AG04450 (cell line): ENCODE results near the gene PSME3. TPM values are rescaled to one million over a fixed set of nuclear protein-coding genes. Genes with fewer than 3 reads are reported as not detected.
"Not testable (repeated sequence)": the region's sequence is repeated elsewhere in the genome, so short reads cannot be mapped to it uniquely, and the experiment has no call there.

Source experiments
- CTCF ChIA-PET: fragments of 300-600, 350-600 bp; formaldehyde crosslinking; extraction: SDS; loops from one replicate; lab custom pipeline; 2022; ENCODE audit warnings: antibody characterized with exemption, inconsistent platforms; lab: Charles Lee
- POLR2A ChIA-PET: fragments of 350-600 bp; formaldehyde crosslinking; extraction: SDS; loops from one replicate; lab custom pipeline; 2021; ENCODE audit warnings: antibody characterized with exemption, inconsistent platforms; lab: Yijun Ruan, JAX
- DNase-seq: peaks from one replicate; pipeline ENCODE4 v3.0.0-alpha.2; 2011; ENCODE audit warnings: low read depth, low spot score
- H3K27ac ChIP-seq: one replicate; pipeline ENCODE4 v1.5.1; 2012; ENCODE audit warnings: low read depth, low read length, control low read depth
- H3K27me3 ChIP-seq: one replicate; pipeline ENCODE4 v1.6.0; 2012; ENCODE audit warnings: low read length; ENCODE audit not compliant: control insufficient read depth, insufficient read depth
- H3K4me3 ChIP-seq: 2 replicates; pipeline ENCODE4 v1.5.1; 2011; ENCODE audit warnings: mild to moderate bottlenecking, low read depth, low read length, control low read depth
- H3K9me3 ChIP-seq: 2 replicates; pipeline ENCODE4 v1.5.1; 2012; ENCODE audit warnings: low read length; ENCODE audit not compliant: control insufficient read depth, insufficient read depth
- CTCF ChIP-seq: IDR thresholded peaks from 2 replicates; pipeline ENCODE4 v1.5.1; 2011; ENCODE audit warnings: low read depth, low read length, control low read depth, inconsistent platforms
- polyA plus RNA-seq: library from polyadenylated mRNA; depleted of rRNA; stranded (reverse); fragments of >200 nt; gene quantifications from 2 replicates; pipeline ENCODE4 v1.2.3, GENCODE V29; 2011

The PSME3 gene
- polyA plus RNA-seq, 1 experiment = 129 TPM

- H3K4me3 ChIP-seq = no peak overlapping the region
- H3K27ac ChIP-seq = no peak overlapping the region
- ChIA-PET CTCF (no interaction called here), POLR2A (no interaction called here)
- H3K9me3 ChIP-seq = peaks cover 9% of the 10 kb centered on the region
- H3K27me3 ChIP-seq = peaks cover 17% of the 10 kb centered on the region
- DNase-seq = no peak
- TF ChIP-seq CTCF = no peak
Measured at GRCh38 chr17:42871647-42872046, 38.5 kb downstream of the PSME3 start.

GRCh38 chr17:42872251-42872965 lies 39.2 kb downstream of the PSME3 start:
- no peak for DNase-seq
- Histone ChIP-seq H3K27ac (no peak overlapping the region), H3K9me3 (peaks cover 9% of the 10 kb centered on the region), H3K27me3 (peaks cover 18% of the 10 kb centered on the region), H3K4me3 (no peak overlapping the region)
- TF ChIP-seq CTCF = no peak
- ChIA-PET POLR2A (no interaction called here), CTCF (no interaction called here)

- DNase-seq = no peak
- Histone ChIP-seq H3K9me3 (peaks cover 9% of the 10 kb centered on the region), H3K4me3 (no peak overlapping the region), H3K27ac (no peak overlapping the region), H3K27me3 (peaks cover 24% of the 10 kb centered on the region)
- CTCF ChIA-PET = no interaction called here
- TF ChIP-seq CTCF = no peak
- POLR2A ChIA-PET = interaction anchor here (0.7 kb wide), 1 partner anchor 67 kb away, joined by 4 read pairs; no protein-coding TSS in a partner anchor
Measured at GRCh38 chr17:42873315-42873714, 40.1 kb downstream of the PSME3 start.

- H3K27me3 ChIP-seq = peaks cover 30% of the 10 kb centered on the region
- peak; percentile 2 for DNase-seq
- H3K4me3 ChIP-seq, CTCF ChIA-PET, H3K9me3 ChIP-seq, H3K27ac ChIP-seq: not testable (repeated sequence)
- POLR2A ChIA-PET = interaction anchor here (0.7 kb wide), 1 partner anchor 66 kb away, joined by 4 read pairs; no protein-coding TSS in a partner anchor
Measured at GRCh38 chr17:42873932-42874695, 40.9 kb downstream of the PSME3 start.

DNA sequence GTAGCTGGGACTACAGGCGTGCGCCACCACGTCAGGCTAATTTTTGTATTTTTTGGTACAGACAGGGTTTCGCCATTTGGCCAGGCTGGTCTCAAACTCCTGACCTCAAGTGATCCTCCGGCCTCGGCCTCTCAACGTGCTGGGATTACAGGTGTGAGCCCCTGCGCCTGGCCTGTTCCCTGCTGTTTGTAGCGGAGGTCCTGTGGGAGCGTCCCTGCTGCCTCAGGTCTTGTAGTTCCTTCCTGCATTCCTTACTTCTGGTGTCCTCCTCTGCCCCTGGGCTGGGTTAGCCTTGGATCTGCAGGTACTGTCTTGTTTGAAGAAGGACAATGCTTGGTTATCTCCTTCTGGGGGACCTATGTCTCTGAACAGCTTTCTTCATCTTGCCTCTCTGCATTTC lies 43.8 kb downstream of the PSME3 start:
- no peak for DNase-seq
- no peaks in the 10 kb centered on the region; the same call in 1 of the 2 replicates for H3K9me3 ChIP-seq
- no peak for TF ChIP-seq CTCF
- no peak overlapping the region for H3K4me3 ChIP-seq
- H3K27ac ChIP-seq = no peak overlapping the region
- H3K27me3 ChIP-seq = peaks cover 43% of the 10 kb centered on the region
- CTCF ChIA-PET = no interaction called here
- POLR2A ChIA-PET = no interaction called here
